ENCODE measurements around the gene CRKL.

GRCh38 chr22:20945578-20945934 lies 28.3 kb downstream of the CRKL start:
- TF ChIP-seq CTCF (conservative IDR thresholded peaks at IDR 0.05) (no peak), EZH2 (IDR thresholded peaks at IDR 0.05; ENCODE audit: low read depth) (no peak)

Data from PC-9 (cell line).